Measurements from ENCODE around the gene ECT2L.

- TF ChIP-seq CHD2 (IDR thresholded peaks at IDR 0.05; ENCODE audit: low read length, partially characterized antibody) (no peak), EZH2phosphoT487 (IDR thresholded peaks at IDR 0.05; ENCODE audit: borderline replicate concordance, low read depth) (no peak), CTCF (IDR thresholded peaks at IDR 0.05) (no peak), REST (IDR thresholded peaks at IDR 0.05; ENCODE audit: low read depth, low read length) (no peak), EP300 (IDR thresholded peaks at IDR 0.05; ENCODE audit: borderline replicate concordance in 1 of 2, low read depth in 1 of 2, low read length in 1 of 2) (no peak), FOXJ3 (CRISPR knock-in tag; IDR thresholded peaks at IDR 0.05) (no peak), YY1 (IDR thresholded peaks at IDR 0.05; ENCODE audit: low read depth) (no peak), FOXM1 (IDR thresholded peaks at IDR 0.05; ENCODE audit: low read depth) (no peak), IRF3 (IDR thresholded peaks at IDR 0.05; ENCODE audit: low read depth, low read length) (no peak), MAX (IDR thresholded peaks at IDR 0.05; ENCODE audit: low read depth) (no peak)
Observed at GRCh38 chr6:138920906-138921305, 125.0 kb downstream of the ECT2L start.
